ENCODE measurements around the gene CRLF3.
"Not testable (repeated sequence)": the region's sequence is repeated elsewhere in the genome, so short reads cannot be mapped to it uniquely, and the experiment has no call there.

CRLF3 gene

GRCh38 chr17:30735206-30735605 lies 89.3 kb downstream of the CRLF3 start:
- not testable (repeated sequence) for DNase-seq

GRCh38 chr17:30734153-30734552 lies 90.3 kb downstream of the CRLF3 start:
- DNase-seq = not testable (repeated sequence)
